OCI-LY1 (cell line): ENCODE results near the gene STK25.
"Not testable (repeated sequence)": the region's sequence is repeated elsewhere in the genome, so short reads cannot be mapped to it uniquely, and the experiment has no call there.

Source experiments
- H2AFZ ChIP-seq: fragments of 200-600 bp; sonication (generic), shearing (Covaris generic); 2 replicates; pipeline ENCODE4 v1.6.0; 2014; ENCODE audit warnings: antibody characterized with exemption, mild to moderate bottlenecking, low read length
- H3F3A ChIP-seq: fragments of 200-600 bp; sonication (generic), shearing (Covaris generic); 2 replicates; pipeline ENCODE4 v1.6.0; 2014; ENCODE audit warnings: mild to moderate bottlenecking, antibody characterized with exemption, low read length, moderate library complexity; ENCODE audit not compliant: insufficient read depth
- H3K27ac ChIP-seq: fragments of 200-600 bp; sonication (generic); 2 replicates; pipeline ENCODE4 v1.5.1; 2014; ENCODE audit warnings: low read length, mixed run types, mild to moderate bottlenecking, low read depth; ENCODE audit not compliant: poor library complexity, severe bottlenecking
- H3K27me3 ChIP-seq: fragments of 200-600 bp; sonication (generic); 2 replicates; pipeline ENCODE4 v1.6.0; 2014; ENCODE audit warnings: antibody characterized with exemption, mild to moderate bottlenecking, low read length, moderate library complexity; ENCODE audit not compliant: insufficient read depth
- H3K36me3 ChIP-seq: fragments of 200-600 bp; sonication (generic); 2 replicates; pipeline ENCODE4 v1.6.1; 2014; ENCODE audit warnings: mild to moderate bottlenecking, antibody characterized with exemption, low read length, moderate library complexity, mixed read lengths; ENCODE audit not compliant: insufficient read depth
- H3K4me1 ChIP-seq: fragments of 200-600 bp; sonication (generic); 2 replicates; pipeline ENCODE4 v1.5.1; 2014; ENCODE audit warnings: mild to moderate bottlenecking, low read length, moderate library complexity; ENCODE audit not compliant: insufficient read depth, severe bottlenecking
- H3K4me2 ChIP-seq: fragments of 200-600 bp; sonication (generic), shearing (Covaris generic); 2 replicates; pipeline ENCODE4 v1.6.1; 2014; ENCODE audit warnings: low read length
- H3K4me3 ChIP-seq: fragments of 200-600 bp; sonication (generic); 2 replicates; pipeline ENCODE4 v1.5.1; 2014; ENCODE audit warnings: low read length, low read depth, mild to moderate bottlenecking, mixed read lengths; ENCODE audit not compliant: poor library complexity, severe bottlenecking
- H3K79me2 ChIP-seq: fragments of 200-600 bp; shearing (Covaris generic); 2 replicates; pipeline ENCODE4 v1.6.1; 2016; ENCODE audit warnings: mixed run types, low read length, mixed read lengths; ENCODE audit not compliant: insufficient read depth
- H3K9ac ChIP-seq: fragments of 200-600 bp; sonication (generic), shearing (Covaris generic); 2 replicates; pipeline ENCODE4 v1.6.1; 2014; ENCODE audit warnings: mild to moderate bottlenecking, low read length, mixed read lengths
- H3K9me2 ChIP-seq: fragments of 200-600 bp; sonication (generic), shearing (Covaris generic); 2 replicates; pipeline ENCODE4 v1.6.1; 2014; ENCODE audit warnings: low read depth, mild to moderate bottlenecking, low read length, mixed read lengths
- H3K9me3 ChIP-seq: fragments of 200-600 bp; shearing (Covaris generic); 2 replicates; pipeline ENCODE4 v1.6.1; 2014; ENCODE audit warnings: low read length, mixed read lengths
- H4K20me1 ChIP-seq: fragments of 200-600 bp; sonication (generic), shearing (Covaris generic); 2 replicates; pipeline ENCODE4 v1.6.0; 2016; ENCODE audit warnings: mild to moderate bottlenecking, low read length; ENCODE audit not compliant: insufficient read depth
- EZH2 ChIP-seq: fragments of 200-600 bp; sonication (generic), shearing (Covaris generic); IDR thresholded peaks from 2 replicates; pipeline ENCODE4 v1.8.0; 2017; ENCODE audit warnings: borderline replicate concordance, mixed run types, mild to moderate bottlenecking, antibody characterized with exemption, low read length, moderate library complexity, mixed read lengths
- TF ChIP-seq, protein P1 (sequence below): fragments of 200-600 bp; sonication (generic), shearing (Covaris generic); IDR thresholded peaks from 2 replicates; pipeline ENCODE4 v1.5.1; 2017; ENCODE audit warnings: mild to moderate bottlenecking, antibody characterized with exemption, low read length, moderate library complexity, mixed read lengths

STK25 gene

DNA sequence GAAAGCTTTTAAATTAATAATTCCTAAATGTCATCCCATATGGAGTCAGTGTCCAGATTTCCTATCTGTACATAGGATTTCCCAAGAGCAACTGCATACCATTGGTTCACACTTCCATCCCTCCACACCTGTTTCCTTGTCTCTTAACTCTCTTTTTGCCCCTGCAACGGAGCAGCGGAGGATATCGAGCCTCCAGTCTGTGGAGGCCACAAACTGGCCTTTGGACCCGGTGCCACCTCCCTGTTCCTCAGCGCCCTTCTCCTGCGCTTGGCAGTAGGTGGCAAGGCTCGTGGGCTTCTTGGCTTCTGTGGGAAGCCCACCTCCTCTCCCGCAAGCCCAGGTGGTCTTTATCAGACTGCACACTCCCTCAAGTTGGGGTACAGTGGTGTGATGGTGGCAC is 23.8 kb upstream of the STK25 start:
- H3K4me1 ChIP-seq, result no peaks in the 10 kb centered on the region
- H3K79me2 ChIP-seq, result no peaks in the 10 kb centered on the region
- no peak overlapping the region for H3K9ac ChIP-seq
- no peak overlapping the region for H2AFZ ChIP-seq
- no peaks in the 10 kb centered on the region for H3F3A ChIP-seq
- H3K36me3 ChIP-seq, result no peaks in the 10 kb centered on the region
- H3K4me2 ChIP-seq, result no peak overlapping the region
- TF ChIP-seq EZH2, result no peak
- TF ChIP-seq, protein P1, sequence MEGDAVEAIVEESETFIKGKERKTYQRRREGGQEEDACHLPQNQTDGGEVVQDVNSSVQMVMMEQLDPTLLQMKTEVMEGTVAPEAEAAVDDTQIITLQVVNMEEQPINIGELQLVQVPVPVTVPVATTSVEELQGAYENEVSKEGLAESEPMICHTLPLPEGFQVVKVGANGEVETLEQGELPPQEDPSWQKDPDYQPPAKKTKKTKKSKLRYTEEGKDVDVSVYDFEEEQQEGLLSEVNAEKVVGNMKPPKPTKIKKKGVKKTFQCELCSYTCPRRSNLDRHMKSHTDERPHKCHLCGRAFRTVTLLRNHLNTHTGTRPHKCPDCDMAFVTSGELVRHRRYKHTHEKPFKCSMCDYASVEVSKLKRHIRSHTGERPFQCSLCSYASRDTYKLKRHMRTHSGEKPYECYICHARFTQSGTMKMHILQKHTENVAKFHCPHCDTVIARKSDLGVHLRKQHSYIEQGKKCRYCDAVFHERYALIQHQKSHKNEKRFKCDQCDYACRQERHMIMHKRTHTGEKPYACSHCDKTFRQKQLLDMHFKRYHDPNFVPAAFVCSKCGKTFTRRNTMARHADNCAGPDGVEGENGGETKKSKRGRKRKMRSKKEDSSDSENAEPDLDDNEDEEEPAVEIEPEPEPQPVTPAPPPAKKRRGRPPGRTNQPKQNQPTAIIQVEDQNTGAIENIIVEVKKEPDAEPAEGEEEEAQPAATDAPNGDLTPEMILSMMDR, result no peak
- H3K4me3 ChIP-seq, result no peak overlapping the region
- no peaks in the 10 kb centered on the region for H4K20me1 ChIP-seq
- H3K27me3 ChIP-seq, result peaks cover 11% of the 10 kb centered on the region; the same call in 1 of the 2 replicates
- no peak overlapping the region for H3K27ac ChIP-seq
- no peaks in the 10 kb centered on the region for H3K9me3 ChIP-seq
- no peaks in the 10 kb centered on the region for H3K9me2 ChIP-seq

DNA sequence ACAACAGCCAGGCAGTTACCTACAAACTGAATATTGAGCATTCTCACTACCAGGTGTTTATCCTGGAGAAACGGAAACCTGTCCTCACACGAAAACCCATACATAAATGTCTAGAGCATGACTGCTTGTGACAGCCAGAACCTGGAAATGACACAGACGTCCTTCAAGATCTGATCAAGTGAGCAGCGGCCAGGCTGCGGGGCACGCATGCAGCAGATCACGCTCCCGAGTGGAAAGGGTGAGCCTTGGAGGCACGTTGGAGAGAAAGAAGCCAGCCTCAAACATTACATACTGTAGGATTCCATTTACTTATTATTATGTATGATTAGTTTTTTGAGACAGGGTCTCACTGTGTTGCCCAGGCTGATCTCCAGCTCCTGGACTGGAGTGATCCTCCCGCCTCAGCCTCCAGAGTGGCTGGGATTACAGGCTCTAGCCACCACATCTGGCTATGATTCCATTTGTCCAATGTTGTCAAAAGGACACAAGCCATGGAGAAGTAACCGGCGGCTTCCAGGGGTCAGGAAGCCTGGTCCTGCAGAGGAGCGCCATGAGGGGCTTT is 22.9 kb upstream of the STK25 start:
- no peaks in the 10 kb centered on the region for H3F3A ChIP-seq
- H4K20me1 ChIP-seq, result no peaks in the 10 kb centered on the region
- peaks cover 11% of the 10 kb centered on the region; the same call in 1 of the 2 replicates for H3K27me3 ChIP-seq
- no peak overlapping the region for H3K4me2 ChIP-seq
- no peak overlapping the region for H3K27ac ChIP-seq
- no peaks in the 10 kb centered on the region for H3K4me1 ChIP-seq
- H3K4me3 ChIP-seq, result no peak overlapping the region
- no peak overlapping the region for H2AFZ ChIP-seq
- no peak for TF ChIP-seq EZH2
- TF ChIP-seq, protein P1, result no peak
- no peak overlapping the region for H3K9ac ChIP-seq
- H3K9me2 ChIP-seq, result no peaks in the 10 kb centered on the region
- H3K9me3 ChIP-seq, result no peaks in the 10 kb centered on the region
- H3K36me3 ChIP-seq, result no peaks in the 10 kb centered on the region
- H3K79me2 ChIP-seq, result no peaks in the 10 kb centered on the region

DNA sequence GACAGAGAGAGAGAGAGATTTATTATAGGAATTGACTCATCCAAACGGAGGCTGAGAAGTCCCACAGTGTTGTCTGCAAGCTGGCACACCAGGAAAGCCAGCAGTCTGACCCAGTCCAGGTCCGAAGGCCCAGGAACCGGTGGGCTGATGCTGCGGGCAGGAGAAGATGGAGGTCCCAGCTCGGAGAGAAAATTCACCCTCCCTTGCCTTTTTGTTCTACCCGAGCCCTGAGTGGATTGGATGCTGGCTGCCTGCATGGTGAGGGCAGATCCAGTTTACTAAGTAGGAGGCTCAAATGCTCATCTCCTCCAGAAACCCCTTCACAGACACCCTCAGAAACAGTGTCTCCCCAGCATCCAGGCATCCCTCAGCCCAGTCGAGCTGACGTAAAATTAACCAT is 22.2 kb upstream of the STK25 start:
- no peaks in the 10 kb centered on the region for H3K9me3 ChIP-seq
- peaks cover 11% of the 10 kb centered on the region; the same call in 1 of the 2 replicates for H3K27me3 ChIP-seq
- H2AFZ ChIP-seq, result no peak overlapping the region
- no peaks in the 10 kb centered on the region for H3K9me2 ChIP-seq
- H3K4me2 ChIP-seq, result no peak overlapping the region
- TF ChIP-seq, protein P1, result no peak
- no peak for TF ChIP-seq EZH2
- H3K36me3 ChIP-seq, result no peaks in the 10 kb centered on the region
- H3K27ac ChIP-seq, result no peak overlapping the region
- H3K9ac ChIP-seq, result no peak overlapping the region
- no peaks in the 10 kb centered on the region for H3K4me1 ChIP-seq
- no peaks in the 10 kb centered on the region for H3K79me2 ChIP-seq
- H4K20me1 ChIP-seq, result no peaks in the 10 kb centered on the region
- H3F3A ChIP-seq, result no peaks in the 10 kb centered on the region
- no peak overlapping the region for H3K4me3 ChIP-seq

DNA sequence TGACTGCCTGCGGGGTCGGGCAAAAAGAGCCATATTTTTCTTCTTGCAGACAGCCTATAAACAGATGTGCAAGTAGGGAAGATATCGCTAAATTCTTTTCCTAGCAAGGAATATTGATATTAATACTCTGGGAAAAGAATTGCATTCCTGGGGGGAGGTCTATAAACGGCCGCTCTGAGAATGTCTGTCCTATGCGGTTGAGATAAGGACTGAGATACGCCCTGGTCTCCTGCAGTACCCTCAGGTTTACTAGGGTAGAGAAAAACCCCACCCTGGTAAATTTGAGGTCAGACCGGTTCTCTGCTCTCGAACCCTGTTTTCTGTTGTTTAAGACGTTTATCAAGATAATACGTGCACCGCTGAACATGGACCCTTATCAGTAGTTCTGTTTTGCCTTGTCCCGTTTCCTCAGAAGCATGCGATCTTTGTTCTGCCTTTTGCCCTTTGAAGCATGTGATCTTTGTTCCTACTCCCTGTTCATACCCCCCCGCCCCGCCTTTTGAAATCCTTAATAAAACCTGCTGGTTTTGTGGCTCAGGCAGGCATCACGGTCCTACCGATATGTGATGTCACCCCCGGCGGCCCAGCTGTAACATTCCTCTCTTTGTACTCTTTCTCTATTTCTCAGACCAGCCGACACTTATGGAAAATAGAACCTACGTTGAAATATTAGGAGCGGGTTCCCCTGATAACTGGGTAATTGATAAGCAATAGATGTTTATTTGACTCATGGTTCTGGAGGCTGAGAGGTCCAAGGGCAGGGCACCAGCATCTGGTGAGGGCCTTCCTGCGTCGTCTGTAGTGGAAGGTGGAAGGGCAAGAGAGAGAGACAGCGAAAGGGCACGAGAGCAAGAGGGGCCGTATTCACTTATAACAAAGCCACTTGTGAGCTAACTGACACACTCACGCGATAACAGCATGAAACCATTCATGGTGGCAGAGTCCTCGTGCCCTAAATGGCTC is 17.7 kb upstream of the STK25 start:
- not testable (repeated sequence) for H3K27ac ChIP-seq, H3K9me3 ChIP-seq, H4K20me1 ChIP-seq, H3K79me2 ChIP-seq, H3K4me1 ChIP-seq, H3F3A ChIP-seq, H3K4me2 ChIP-seq, H3K4me3 ChIP-seq, H3K9ac ChIP-seq, H3K27me3 ChIP-seq, H2AFZ ChIP-seq, H3K36me3 ChIP-seq, H3K9me2 ChIP-seq
